Spinal cord (tissue), 10 donors: Measurements from ENCODE around the gene KCNA1. TPM values are rescaled to one million over a fixed set of nuclear protein-coding genes. Genes with fewer than 3 reads are reported as not detected.

Experiments
- DNase-seq, 6 donors: peaks; one replicate each; pipeline versions ENCODE4 v3.0.0 to v3.0.0-alpha.2; 2013 to 2015; ENCODE audit warnings: low spot score in 6 of 6, low read depth in 4 of 6
- H3K27ac ChIP-seq: one replicate; pipeline ENCODE4 v1.5.1; 2013; ENCODE audit warnings: low read depth, low read length, control low read depth
- H3K27me3 ChIP-seq: one replicate; pipeline ENCODE4 v1.6.1; 2013; ENCODE audit warnings: low read length; ENCODE audit not compliant: control insufficient read depth, insufficient read depth
- H3K36me3 ChIP-seq: one replicate; pipeline ENCODE4 v1.6.1; 2013; ENCODE audit warnings: low read length; ENCODE audit not compliant: control insufficient read depth, insufficient read depth
- H3K4me1 ChIP-seq: one replicate; pipeline ENCODE4 v1.6.1; 2013; ENCODE audit warnings: low read length; ENCODE audit not compliant: control insufficient read depth, insufficient read depth
- H3K4me3 ChIP-seq: one replicate; pipeline ENCODE4 v1.5.1; 2013; ENCODE audit warnings: low read depth, low read length, control low read depth
- H3K9me3 ChIP-seq: one replicate; pipeline ENCODE4 v1.6.1; 2013; ENCODE audit warnings: low read length; ENCODE audit not compliant: control insufficient read depth, insufficient read depth
- WGBS: methylation state at CpG from one replicate; pipeline ENCODE4 v1.1.5; 2013; ENCODE audit warnings: missing lambda C conversion rate; ENCODE audit not compliant: insufficient coverage; 5-methylcytosine and 5-hydroxymethylcytosine counted together
- polyA plus RNA-seq, 2 donors: library from polyadenylated mRNA; unstranded; fragments of 120-200 nt; gene quantifications; one replicate each; pipeline ENCODE4 v1.2.1, GENCODE V29; 2013; ENCODE audit not compliant: insufficient read length in 2 of 2
- total RNA-seq, 2 donors: library from RNA; depleted of rRNA in 1 of 2; stranded (reverse); fragments of 120-200 nt in 1 of 2; fragments of >200 nt in 1 of 2; gene quantifications; one replicate each; pipeline versions ENCODE4 v1.2.3 to v1.2.4, GENCODE V29; 2013 to 2014
- donor health status: healthy.

The KCNA1 gene
- total and polyA plus RNA-seq, 4 donors = 1.9 to 21.8 (median 7.3) TPM

DNA sequence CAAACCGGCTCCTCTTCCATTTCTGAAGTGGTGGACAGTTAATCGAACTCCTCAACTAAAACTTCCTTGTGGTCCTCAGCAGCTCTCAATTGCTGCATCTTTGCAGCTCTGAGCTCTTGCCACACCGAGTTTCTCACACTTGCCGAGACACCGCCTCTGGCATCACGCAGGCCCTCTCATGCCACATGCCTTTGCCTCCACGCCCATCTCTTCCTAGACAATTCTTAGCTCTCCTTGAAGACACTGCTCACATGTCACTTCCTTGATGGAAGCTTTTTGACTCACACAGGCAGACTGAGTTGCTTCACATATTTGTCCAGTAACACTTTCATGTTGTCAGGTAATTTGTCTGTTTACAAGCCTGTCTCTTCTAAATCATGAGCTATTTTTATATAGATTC, 29.2 kb downstream of the KCNA1 start:
- Histone ChIP-seq H3K4me3 (no peak overlapping the region), H3K36me3 (no peaks in the 10 kb centered on the region), H3K9me3 (no peaks in the 10 kb centered on the region), H3K4me1 (no peaks in the 10 kb centered on the region), H3K27ac (no peak overlapping the region), H3K27me3 (no peaks in the 10 kb centered on the region)
- no peak for DNase-seq
- WGBS = 97% methylated on average over 7 of the region's 7 CpGs

GRCh38 chr12:4939418-4940023, 29.8 kb downstream of the KCNA1 start:
- Histone ChIP-seq H3K4me3 (no peak overlapping the region), H3K9me3 (no peaks in the 10 kb centered on the region), H3K27ac (no peak overlapping the region), H3K36me3 (no peaks in the 10 kb centered on the region), H3K27me3 (no peaks in the 10 kb centered on the region), H3K4me1 (no peaks in the 10 kb centered on the region)
- WGBS = 55% methylated on average over 4 of the region's 16 CpGs
- peak in 1 of 6 donors; percentile 76 for DNase-seq

DNA sequence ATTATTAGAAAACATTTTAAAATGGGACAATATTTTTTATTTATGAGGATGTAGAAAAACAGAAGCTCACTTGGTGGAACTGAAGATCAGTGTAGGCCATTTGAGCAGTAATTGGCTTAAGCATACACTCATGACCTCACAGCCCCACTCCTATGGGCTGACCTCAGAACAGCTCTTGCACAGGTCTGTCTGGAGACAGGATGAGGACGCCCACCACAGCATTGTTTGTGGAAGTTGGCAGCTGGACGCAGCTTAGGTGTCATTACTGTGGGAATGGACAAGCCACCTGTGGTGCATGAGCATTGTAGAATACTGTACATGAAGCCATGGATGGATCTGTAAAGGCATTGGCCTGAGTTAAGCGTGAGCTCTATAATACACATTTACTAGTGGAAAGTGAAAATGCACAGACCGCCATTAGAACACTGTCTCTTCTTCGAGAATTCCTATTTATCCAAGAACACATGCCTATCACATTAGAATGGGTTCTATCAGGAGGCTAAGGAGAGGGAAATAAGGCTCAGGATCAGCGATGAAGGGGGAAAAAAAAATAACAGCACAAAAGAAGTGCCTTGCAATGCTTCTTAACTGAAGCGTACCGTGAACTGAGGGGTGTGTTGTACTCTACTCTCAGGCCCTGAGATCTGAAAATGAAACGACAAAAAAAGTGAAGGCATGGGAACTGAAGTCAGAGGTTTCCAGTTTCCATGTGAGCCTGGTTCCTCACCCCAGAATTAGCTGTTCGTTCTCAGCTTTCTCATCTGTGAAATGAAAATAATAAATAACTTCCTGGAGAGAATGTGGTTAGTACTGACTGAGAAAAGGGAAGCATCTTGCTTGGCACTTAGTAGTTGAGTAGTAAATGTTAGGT, 33.6 kb downstream of the KCNA1 start:
- H3K4me3 ChIP-seq = no peak overlapping the region
- H3K27me3 ChIP-seq = no peaks in the 10 kb centered on the region
- H3K36me3 ChIP-seq = no peaks in the 10 kb centered on the region
- DNase-seq = no peak
- no peak overlapping the region for H3K27ac ChIP-seq
- WGBS = 88% methylated on average over 6 of the region's 10 CpGs
- no peaks in the 10 kb centered on the region for H3K9me3 ChIP-seq
- peaks cover 7% of the 10 kb centered on the region for H3K4me1 ChIP-seq

DNA sequence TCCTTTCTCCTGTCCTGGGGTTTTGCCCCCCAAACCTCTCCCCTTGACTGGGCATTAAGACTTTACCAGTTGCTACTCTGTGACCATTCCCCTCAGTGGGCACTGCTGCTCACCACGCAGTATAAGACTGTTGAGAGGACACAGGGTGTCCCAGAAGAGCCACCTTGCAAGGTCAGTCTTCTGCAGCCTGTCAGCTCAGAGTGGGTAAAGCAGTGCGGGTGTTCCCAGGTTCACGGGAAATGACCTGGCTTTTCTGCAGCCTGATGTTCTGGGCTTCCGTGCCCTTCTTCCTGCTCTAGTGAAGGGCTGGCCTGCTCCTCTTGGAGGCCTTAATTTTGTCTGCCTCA, 34.2 kb downstream of the KCNA1 start:
- no peaks in the 10 kb centered on the region for H3K36me3 ChIP-seq
- peaks cover 7% of the 10 kb centered on the region for H3K4me1 ChIP-seq
- H3K27ac ChIP-seq = no peak overlapping the region
- 79% methylated on average over 4 of the region's 4 CpGs for WGBS
- H3K4me3 ChIP-seq = no peak overlapping the region
- no peak for DNase-seq
- no peaks in the 10 kb centered on the region for H3K27me3 ChIP-seq
- no peaks in the 10 kb centered on the region for H3K9me3 ChIP-seq

DNA sequence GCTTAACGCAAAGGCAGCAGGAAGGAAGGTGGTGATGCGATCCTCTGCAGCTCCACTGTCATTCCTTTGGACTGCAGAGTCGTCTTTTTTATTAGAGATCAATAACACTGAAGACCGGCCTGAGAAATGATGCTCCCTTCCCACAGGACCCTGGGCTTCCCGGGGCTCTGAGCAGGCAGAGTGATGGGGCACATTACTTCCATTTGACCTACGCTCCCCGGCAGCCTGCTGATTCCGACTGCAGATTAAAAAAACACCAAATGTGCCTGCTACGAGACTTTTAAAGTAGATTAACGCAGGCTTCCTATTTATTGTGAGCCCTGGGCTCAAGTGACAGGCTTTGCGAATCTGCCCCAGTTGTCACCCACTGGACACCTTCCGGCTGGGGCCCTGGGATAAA, 37.5 kb downstream of the KCNA1 start:
- Histone ChIP-seq H3K36me3 (no peaks in the 10 kb centered on the region), H3K27me3 (no peaks in the 10 kb centered on the region), H3K27ac (no peak overlapping the region), H3K4me1 (peaks cover 7% of the 10 kb centered on the region), H3K9me3 (no peaks in the 10 kb centered on the region), H3K4me3 (no peak overlapping the region)
- peak in 1 of 6 donors; percentile 43 for DNase-seq
- 46% methylated on average over 9 of the region's 12 CpGs for WGBS

- peaks cover 7% of the 10 kb centered on the region for H3K4me1 ChIP-seq
- 77% methylated on average over 2 of the region's 7 CpGs for WGBS
- H3K4me3 ChIP-seq = no peak overlapping the region
- no peak overlapping the region for H3K27ac ChIP-seq
- H3K9me3 ChIP-seq = no peaks in the 10 kb centered on the region
- DNase-seq = no peak
- no peaks in the 10 kb centered on the region for H3K27me3 ChIP-seq
- H3K36me3 ChIP-seq = no peaks in the 10 kb centered on the region
Observed at GRCh38 chr12:4951083-4951482, 41.4 kb downstream of the KCNA1 start.

GRCh38 chr12:4951601-4952000, 41.9 kb downstream of the KCNA1 start:
- WGBS = 92% methylated on average over 3 of the region's 3 CpGs
- no peak for DNase-seq
- H3K4me3 ChIP-seq = no peak overlapping the region
- peaks cover 7% of the 10 kb centered on the region for H3K4me1 ChIP-seq
- no peaks in the 10 kb centered on the region for H3K36me3 ChIP-seq
- no peaks in the 10 kb centered on the region for H3K9me3 ChIP-seq
- H3K27ac ChIP-seq = no peak overlapping the region
- H3K27me3 ChIP-seq = no peaks in the 10 kb centered on the region

- no peaks in the 10 kb centered on the region for H3K36me3 ChIP-seq
- H3K27me3 ChIP-seq = peaks cover 6% of the 10 kb centered on the region
- WGBS = 64% methylated on average over 4 of the region's 10 CpGs
- peak in 1 of 6 donors; percentile 41 for DNase-seq
- no peak overlapping the region for H3K27ac ChIP-seq
- H3K4me3 ChIP-seq = no peak overlapping the region
- peaks cover 2% of the 10 kb centered on the region for H3K4me1 ChIP-seq
- H3K9me3 ChIP-seq = no peaks in the 10 kb centered on the region
Observed at GRCh38 chr12:4954621-4955354, 45.1 kb downstream of the KCNA1 start.

- no peak overlapping the region for H3K27ac ChIP-seq
- no peak for DNase-seq
- no peak overlapping the region for H3K4me3 ChIP-seq
- WGBS = 56% methylated on average over 2 of the region's 2 CpGs
- peaks cover 14% of the 10 kb centered on the region for H3K4me1 ChIP-seq
- peaks cover 6% of the 10 kb centered on the region for H3K27me3 ChIP-seq
- H3K9me3 ChIP-seq = no peaks in the 10 kb centered on the region
- H3K36me3 ChIP-seq = no peaks in the 10 kb centered on the region
Observed at GRCh38 chr12:4956054-4956453, 46.3 kb downstream of the KCNA1 start.
